HL-60/S4 treated with phorbol 12-myristate 13-acetate at 8.2 ng/mL for 4 days and 3 days (cell line): ENCODE results near the gene PREX1.

ENCODE experiments used
- in situ Hi-C: fragments of 300-500 bp; cut with MboI; formaldehyde crosslinking; loops from 2 replicates; pipeline ENCODE4 v1.15.0; 2022; ENCODE audit warnings: low sequenced_read_pairs

PREX1 gene

GRCh38 chr20:48667889-48668413 lies 159.8 kb downstream of the PREX1 start:
- in situ Hi-C loops = no loop called here

DNA sequence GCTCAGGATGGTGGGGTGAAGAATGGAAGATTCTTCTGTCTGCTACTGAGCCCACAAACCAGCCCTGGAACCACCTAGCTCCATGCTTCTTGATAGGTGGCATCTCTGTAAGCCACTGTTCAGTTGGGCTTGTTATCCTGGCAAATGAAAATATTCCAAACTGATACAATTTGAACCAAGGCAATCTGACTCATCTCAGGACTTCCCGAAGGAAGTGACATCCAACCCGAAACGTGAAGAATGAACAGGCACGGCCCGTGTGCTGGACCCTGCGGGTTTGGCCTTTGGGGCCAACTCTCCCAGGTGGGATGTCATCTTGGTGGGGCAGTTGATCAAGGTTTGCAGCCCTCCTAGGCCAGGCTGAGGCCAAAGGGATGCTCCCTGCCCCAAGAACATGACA lies 160.3 kb downstream of the PREX1 start:
- in situ Hi-C loops = no loop called here

- in situ Hi-C loops = no loop called here
These were observed 162.0 kb downstream of the PREX1 start for GRCh38 chr20:48665785-48666184.

DNA sequence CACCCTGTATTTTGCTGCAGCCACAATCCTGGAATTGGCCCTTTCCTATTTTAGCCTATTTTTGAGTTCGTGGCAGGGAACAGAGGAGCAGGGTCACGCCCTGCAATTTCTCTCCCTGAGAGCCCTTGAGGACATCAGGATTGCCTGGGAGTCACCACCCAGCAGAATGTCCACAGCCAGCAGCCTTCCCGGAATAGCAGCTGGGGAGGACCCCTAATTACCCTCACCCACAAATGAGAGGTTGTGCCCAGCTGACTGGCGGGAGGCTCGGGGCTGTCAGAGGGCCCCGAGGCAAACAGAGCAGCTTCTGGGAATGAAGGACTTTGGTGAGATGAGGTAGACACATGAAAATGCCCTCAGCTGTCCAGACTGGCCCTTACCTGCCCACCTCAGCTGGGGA lies 165.1 kb downstream of the PREX1 start:
- in situ Hi-C loops = no loop called here

GRCh38 chr20:48661575-48662455 lies 166.0 kb downstream of the PREX1 start:
- in situ Hi-C loops = no loop called here

GRCh38 chr20:48660788-48661187 lies 167.0 kb downstream of the PREX1 start:
- in situ Hi-C loops = no loop called here

GRCh38 chr20:48659858-48660257 lies 167.9 kb downstream of the PREX1 start:
- in situ Hi-C loops = loop anchor here (5.0 kb wide), 1 partner anchor 247 kb away; no protein-coding TSS in a partner anchor

DNA sequence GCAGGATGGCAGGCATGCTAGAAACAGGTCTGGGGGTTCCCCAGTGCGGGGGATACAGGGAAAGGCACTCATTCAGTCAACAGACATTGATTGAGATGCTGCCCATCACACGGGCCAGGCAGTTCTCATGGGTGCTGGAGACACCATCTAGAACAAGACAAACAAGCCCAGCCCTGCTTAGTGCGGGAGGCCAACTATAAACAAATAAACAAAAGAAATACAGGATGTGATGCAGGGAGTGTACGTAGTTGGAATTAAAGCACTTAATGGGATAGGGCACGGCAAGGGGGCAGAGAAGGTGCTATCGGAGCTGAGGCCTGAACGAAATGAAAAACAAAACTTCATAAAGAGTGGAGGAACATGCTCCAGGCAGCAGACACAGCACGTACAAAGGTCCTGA lies 169.3 kb downstream of the PREX1 start:
- in situ Hi-C loops = loop anchor here (5.0 kb wide), 1 partner anchor 249 kb away; no protein-coding TSS in a partner anchor

DNA sequence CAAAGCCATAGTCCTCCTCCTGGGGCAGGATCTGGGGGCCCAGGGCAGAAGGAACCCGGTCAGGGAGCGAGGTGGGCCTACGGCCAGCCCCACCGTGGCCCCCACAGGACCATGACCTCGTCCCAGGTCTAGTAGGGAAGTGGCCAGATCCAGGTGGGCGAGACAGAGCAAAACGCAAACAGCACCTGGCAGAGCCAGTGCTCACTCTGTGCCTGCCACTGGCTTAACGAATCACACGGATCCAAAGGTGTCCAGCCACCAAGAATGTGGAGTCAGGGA lies 169.7 kb downstream of the PREX1 start:
- in situ Hi-C loops = loop anchor here (5.0 kb wide), 1 partner anchor 249 kb away; no protein-coding TSS in a partner anchor

GRCh38 chr20:48657426-48658197 lies 170.2 kb downstream of the PREX1 start:
- in situ Hi-C loops = loop anchor here (5.0 kb wide), 1 partner anchor 250 kb away; no protein-coding TSS in a partner anchor

- in situ Hi-C loops = loop anchor here (5.0 kb wide), 1 partner anchor 251 kb away; no protein-coding TSS in a partner anchor
These were observed 171.1 kb downstream of the PREX1 start for GRCh38 chr20:48656661-48657211.

GRCh38 chr20:48656137-48656536 lies 171.7 kb downstream of the PREX1 start:
- in situ Hi-C loops = loop anchor here (5.0 kb wide), 1 partner anchor 251 kb away; no protein-coding TSS in a partner anchor

GRCh38 chr20:48653706-48654051 lies 174.1 kb downstream of the PREX1 start:
- in situ Hi-C loops = no loop called here

DNA sequence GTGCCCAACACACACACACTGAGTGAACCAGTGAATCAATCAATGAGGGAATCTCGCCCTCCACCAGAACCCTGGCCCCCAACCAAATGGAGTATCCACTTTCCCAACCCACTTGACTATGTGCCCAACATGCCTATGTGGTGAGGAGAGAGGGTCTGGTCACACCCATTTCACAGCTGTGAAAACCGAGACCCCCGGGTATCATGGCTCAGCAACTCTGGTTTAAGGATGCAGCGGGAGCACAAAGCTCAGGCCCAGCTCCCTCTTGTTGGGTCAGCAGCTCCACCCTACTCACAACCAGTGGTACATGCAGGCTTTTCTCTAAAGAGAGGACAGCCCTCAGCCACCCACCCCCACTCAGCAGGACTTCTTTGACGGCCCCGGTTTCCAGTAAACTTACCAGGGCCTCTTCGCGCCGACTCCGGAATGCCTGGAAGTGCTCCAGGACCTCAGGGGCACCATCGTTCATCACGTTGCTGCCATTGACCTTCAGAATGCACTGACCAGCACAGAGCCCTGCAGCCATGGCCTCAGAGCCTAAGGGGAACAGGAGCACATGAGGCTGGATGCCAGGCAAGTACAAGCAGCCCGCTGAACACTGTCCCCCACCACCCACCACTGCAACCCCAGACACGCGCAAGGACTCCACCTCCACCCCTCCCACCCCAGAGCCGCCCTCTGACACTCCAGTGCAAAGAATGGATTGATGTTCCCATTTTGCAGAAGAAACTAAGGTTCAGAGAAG lies 174.7 kb downstream of the PREX1 start:
- in situ Hi-C loops = no loop called here

DNA sequence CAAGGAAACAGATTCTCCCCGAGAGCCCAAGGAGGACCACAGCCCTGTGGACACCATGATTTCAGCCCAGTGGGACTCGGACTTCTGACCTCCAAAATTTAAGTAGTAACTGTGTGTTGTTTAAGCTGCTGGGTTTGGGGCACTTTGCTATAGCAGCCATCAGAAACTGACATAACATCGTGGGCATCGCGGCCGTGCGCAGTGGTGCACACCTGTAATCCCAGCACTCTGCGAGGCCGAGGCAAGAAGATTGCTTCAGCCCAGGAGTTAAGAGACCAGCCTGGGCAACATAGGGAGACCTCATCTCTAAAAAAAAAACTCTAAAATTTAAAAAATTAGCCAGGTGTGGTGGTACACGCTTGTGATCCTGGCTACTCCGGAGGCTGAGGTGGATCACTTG lies 175.8 kb downstream of the PREX1 start:
- in situ Hi-C loops = no loop called here

- in situ Hi-C loops = no loop called here
These were observed 176.5 kb downstream of the PREX1 start for GRCh38 chr20:48651271-48651670.

DNA sequence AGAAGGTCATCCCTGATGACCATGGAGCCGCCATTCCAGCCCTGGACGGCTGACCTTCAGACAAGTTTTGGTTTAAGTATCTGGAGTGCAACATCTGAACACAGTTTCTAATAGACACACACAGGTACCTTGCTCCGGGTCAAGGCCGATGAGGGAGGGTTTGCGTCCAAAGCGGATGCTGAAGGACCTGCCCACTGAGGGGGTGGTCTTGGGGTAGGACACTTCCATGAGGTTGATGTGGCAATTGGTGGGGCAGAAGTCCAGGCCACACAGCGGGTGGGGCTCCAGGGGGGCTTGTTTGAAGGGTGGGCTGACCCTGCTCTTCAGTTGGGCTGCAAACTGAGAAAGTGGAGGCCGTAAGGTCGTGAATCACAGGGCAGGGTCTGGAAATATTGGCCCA lies 177.9 kb downstream of the PREX1 start:
- in situ Hi-C loops = no loop called here

GRCh38 chr20:48649104-48649626 lies 178.6 kb downstream of the PREX1 start:
- in situ Hi-C loops = no loop called here

DNA sequence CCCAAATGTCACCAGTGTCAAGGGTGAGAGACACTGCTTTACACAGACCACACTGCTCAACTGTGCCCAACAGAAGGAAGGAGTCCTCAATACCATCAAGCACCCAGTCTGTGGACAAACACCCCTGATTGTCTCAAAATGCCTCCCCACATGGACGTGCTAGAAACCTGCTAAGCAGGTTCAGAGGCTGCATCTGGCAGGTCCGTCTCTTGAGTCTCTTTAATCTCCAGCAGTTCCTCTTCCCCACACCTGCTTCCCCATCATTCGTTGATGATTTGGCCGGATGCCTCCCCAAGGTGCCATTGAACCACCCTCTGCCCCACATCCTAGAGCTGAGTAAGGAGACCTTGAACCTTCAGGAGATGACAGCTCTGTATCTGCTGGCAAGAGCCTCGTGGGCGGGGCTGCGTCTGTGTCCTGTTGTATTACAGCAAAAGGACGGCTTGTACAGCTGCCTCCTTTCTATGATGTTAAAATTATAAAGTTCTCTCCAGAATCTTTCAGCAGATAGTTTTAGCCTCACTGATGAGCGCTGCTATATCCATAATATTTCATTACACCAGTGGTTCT lies 179.2 kb downstream of the PREX1 start:
- in situ Hi-C loops = no loop called here

- in situ Hi-C loops = no loop called here
These were observed 179.9 kb downstream of the PREX1 start for GRCh38 chr20:48647858-48648257.
